ENCODE measurements around the gene LMBRD1.

GRCh38 chr6:69832558-69832957 lies 35.7 kb upstream of the LMBRD1 start:
- TF ChIP-seq, protein P1, sequence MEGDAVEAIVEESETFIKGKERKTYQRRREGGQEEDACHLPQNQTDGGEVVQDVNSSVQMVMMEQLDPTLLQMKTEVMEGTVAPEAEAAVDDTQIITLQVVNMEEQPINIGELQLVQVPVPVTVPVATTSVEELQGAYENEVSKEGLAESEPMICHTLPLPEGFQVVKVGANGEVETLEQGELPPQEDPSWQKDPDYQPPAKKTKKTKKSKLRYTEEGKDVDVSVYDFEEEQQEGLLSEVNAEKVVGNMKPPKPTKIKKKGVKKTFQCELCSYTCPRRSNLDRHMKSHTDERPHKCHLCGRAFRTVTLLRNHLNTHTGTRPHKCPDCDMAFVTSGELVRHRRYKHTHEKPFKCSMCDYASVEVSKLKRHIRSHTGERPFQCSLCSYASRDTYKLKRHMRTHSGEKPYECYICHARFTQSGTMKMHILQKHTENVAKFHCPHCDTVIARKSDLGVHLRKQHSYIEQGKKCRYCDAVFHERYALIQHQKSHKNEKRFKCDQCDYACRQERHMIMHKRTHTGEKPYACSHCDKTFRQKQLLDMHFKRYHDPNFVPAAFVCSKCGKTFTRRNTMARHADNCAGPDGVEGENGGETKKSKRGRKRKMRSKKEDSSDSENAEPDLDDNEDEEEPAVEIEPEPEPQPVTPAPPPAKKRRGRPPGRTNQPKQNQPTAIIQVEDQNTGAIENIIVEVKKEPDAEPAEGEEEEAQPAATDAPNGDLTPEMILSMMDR (conservative IDR thresholded peaks at IDR 0.05; ENCODE audit: low read length), result no peak
- TF ChIP-seq EZH2phosphoT487 (IDR thresholded peaks at IDR 0.05; ENCODE audit: borderline replicate concordance, low read depth, low read length), result no peak

Data from OCI-LY7 (cell line).